HG03378 (cell line): ENCODE data around the gene RRP15.

ENCODE experiments used
- ATAC-seq: cut with Tn5 transposase; IDR thresholded peaks from one replicate; pipeline ENCODE4 v1.9.1; 2021; ENCODE audit warnings: mild to moderate bottlenecking, moderate library complexity; ENCODE audit not compliant: unreplicated experiment

The RRP15 gene

GRCh38 chr1:218284917-218285635 lies at the start of gene RRP15:
Gene RRP15, plus strand, starts transcription at chr1:218285293. Its CDS starts 24 bp downstream, at chr1:218285317.
- peak; percentile 98 for ATAC-seq

- ATAC-seq = no peak
These were observed 42.9 kb upstream of the RRP15 start for GRCh38 chr1:218242171-218242570.

GRCh38 chr1:218247339-218247738 lies 37.8 kb upstream of the RRP15 start:
- peak; percentile 73 for ATAC-seq

- no peak for ATAC-seq
These were observed 35.6 kb upstream of the RRP15 start for GRCh38 chr1:218249338-218250140.

GRCh38 chr1:218250492-218250891 lies 34.6 kb upstream of the RRP15 start:
- no peak for ATAC-seq

- ATAC-seq = no peak
These were observed 30.7 kb upstream of the RRP15 start for GRCh38 chr1:218254296-218254946.

GRCh38 chr1:218255090-218255489 lies 30.0 kb upstream of the RRP15 start:
- no peak for ATAC-seq

GRCh38 chr1:218257371-218257770 lies 27.7 kb upstream of the RRP15 start:
- no peak for ATAC-seq

- ATAC-seq = no peak
These were observed 27.1 kb upstream of the RRP15 start for GRCh38 chr1:218257971-218258370.

GRCh38 chr1:218259339-218259738 lies 25.8 kb upstream of the RRP15 start:
- ATAC-seq = no peak

- ATAC-seq = no peak
These were observed 25.3 kb upstream of the RRP15 start for GRCh38 chr1:218259800-218260199.

GRCh38 chr1:218262259-218262658 lies 22.8 kb upstream of the RRP15 start:
- no peak for ATAC-seq

GRCh38 chr1:218266356-218266755 lies 18.7 kb upstream of the RRP15 start:
- ATAC-seq = no peak

GRCh38 chr1:218272366-218272765 lies 12.7 kb upstream of the RRP15 start:
- ATAC-seq = no peak

GRCh38 chr1:218273762-218274479 lies 11.2 kb upstream of the RRP15 start:
- no peak for ATAC-seq

- no peak for ATAC-seq
These were observed 10.6 kb upstream of the RRP15 start for GRCh38 chr1:218274511-218274910.

GRCh38 chr1:218275823-218276222 lies 9.3 kb upstream of the RRP15 start:
- no peak for ATAC-seq

GRCh38 chr1:218281285-218281684 lies 3.8 kb upstream of the RRP15 start:
- ATAC-seq = no peak

GRCh38 chr1:218284377-218284916 lies 646 bp upstream of the RRP15 start:
- no peak for ATAC-seq

- ATAC-seq = no peak
These were observed 7.4 kb downstream of the RRP15 start for GRCh38 chr1:218292515-218292914.

- ATAC-seq = no peak
These were observed 9.5 kb downstream of the RRP15 start for GRCh38 chr1:218294546-218294945.
